Parathyroid adenoma (tissue), 2 donors: Measurements from ENCODE around the gene CTXN2.

Experiments
- H2AFZ ChIP-seq: fragments of 300-600 bp; sonication (generic); one replicate; pipeline ENCODE4 v1.7.0; 2017; ENCODE audit warnings: antibody characterized with exemption, mild to moderate bottlenecking
- H3K27ac ChIP-seq: fragments of 300-600 bp; sonication (generic); one replicate; pipeline ENCODE4 v1.7.0; 2017
- H3K27me3 ChIP-seq: fragments of 300-600 bp; sonication (generic); one replicate; pipeline ENCODE4 v1.7.0; 2017; ENCODE audit warnings: low read length; ENCODE audit not compliant: control insufficient read depth, insufficient read depth
- H3K36me3 ChIP-seq: fragments of 300-600 bp; sonication (generic); one replicate; pipeline ENCODE4 v1.7.0; 2017; ENCODE audit warnings: low read length; ENCODE audit not compliant: control insufficient read depth, insufficient read depth
- H3K4me1 ChIP-seq: fragments of 300-600 bp; sonication (generic); one replicate; pipeline ENCODE4 v1.7.0; 2017; ENCODE audit warnings: control low read depth
- H3K4me2 ChIP-seq: fragments of 300-600 bp; sonication (generic); one replicate; pipeline ENCODE4 v1.7.0; 2017; ENCODE audit warnings: low read length
- H3K4me3 ChIP-seq: fragments of 300-600 bp; sonication (generic); one replicate; pipeline ENCODE4 v1.7.0; 2017; ENCODE audit warnings: low read depth, low read length
- H3K79me2 ChIP-seq: fragments of 300-600 bp; sonication (generic); one replicate; pipeline ENCODE4 v1.7.0; 2017; ENCODE audit warnings: control low read depth
- H3K9ac ChIP-seq: fragments of 300-600 bp; sonication (generic); one replicate; pipeline ENCODE4 v1.7.0; 2017; ENCODE audit warnings: mild to moderate bottlenecking
- H3K9me3 ChIP-seq: fragments of 300-600 bp; sonication (generic); one replicate; pipeline ENCODE4 v1.7.0; 2017; ENCODE audit warnings: low read length; ENCODE audit not compliant: control insufficient read depth
- TF ChIP-seq, protein P1 (sequence below): fragments of 300-600 bp; sonication (generic); IDR thresholded peaks from one replicate; pipeline ENCODE4 v1.7.0; 2017; ENCODE audit warnings: antibody characterized with exemption, mild to moderate bottlenecking
- donor health status: primary hyperparathyroidism.

CTXN2 gene

DNA sequence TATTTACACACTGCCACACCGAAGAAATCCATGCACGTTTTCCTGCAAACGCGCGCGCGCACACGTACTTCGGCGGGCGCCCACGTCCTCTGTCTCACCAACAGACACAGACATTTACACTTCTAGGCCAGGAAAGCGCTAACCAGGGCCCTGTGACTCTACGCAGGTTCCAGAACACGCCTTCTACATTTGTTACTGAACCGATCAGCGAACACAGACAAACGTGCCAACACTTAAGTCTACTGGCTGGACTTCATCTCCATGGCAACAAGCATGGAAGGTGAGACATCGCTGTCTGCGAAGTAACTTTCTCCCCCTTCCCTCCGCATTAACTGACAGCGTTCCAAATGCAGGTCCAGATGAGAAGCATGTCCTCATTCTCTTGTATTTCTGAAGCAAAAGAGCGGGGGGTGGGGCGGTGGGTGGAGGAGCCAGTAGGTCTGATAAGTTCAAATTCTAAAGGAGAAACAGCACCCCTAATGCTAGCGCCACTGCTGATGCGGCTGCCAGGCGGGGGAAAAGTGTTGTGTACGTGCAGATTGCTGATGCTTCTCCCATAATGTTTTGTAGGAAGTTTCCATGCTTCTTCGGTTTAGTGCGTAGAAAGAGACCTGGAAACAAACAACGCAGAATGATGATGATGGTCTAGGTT is at the start of gene CTXN2:
Gene CTXN2 (plus strand): TSS at position 92 of the 652 bp plus-strand sequence. CDS start 9,636 bp downstream, outside the sequence.
- Histone ChIP-seq H3K79me2 (no peaks in the 10 kb centered on the region), H2AFZ (peak within 1 kb of the TSS; percentile 79), H3K27me3 (no peaks in the 10 kb centered on the region), H3K4me2 (no peak within 1 kb of the TSS), H3K4me3 (no peak within 1 kb of the TSS), H3K36me3 (no peaks in the 10 kb centered on the region), H3K9me3 (no peaks in the 10 kb centered on the region), H3K27ac (peak within 1 kb of the TSS; percentile 30), H3K9ac (no peak within 1 kb of the TSS), H3K4me1 (no peaks in the 10 kb centered on the region)
- TF ChIP-seq, protein P1, sequence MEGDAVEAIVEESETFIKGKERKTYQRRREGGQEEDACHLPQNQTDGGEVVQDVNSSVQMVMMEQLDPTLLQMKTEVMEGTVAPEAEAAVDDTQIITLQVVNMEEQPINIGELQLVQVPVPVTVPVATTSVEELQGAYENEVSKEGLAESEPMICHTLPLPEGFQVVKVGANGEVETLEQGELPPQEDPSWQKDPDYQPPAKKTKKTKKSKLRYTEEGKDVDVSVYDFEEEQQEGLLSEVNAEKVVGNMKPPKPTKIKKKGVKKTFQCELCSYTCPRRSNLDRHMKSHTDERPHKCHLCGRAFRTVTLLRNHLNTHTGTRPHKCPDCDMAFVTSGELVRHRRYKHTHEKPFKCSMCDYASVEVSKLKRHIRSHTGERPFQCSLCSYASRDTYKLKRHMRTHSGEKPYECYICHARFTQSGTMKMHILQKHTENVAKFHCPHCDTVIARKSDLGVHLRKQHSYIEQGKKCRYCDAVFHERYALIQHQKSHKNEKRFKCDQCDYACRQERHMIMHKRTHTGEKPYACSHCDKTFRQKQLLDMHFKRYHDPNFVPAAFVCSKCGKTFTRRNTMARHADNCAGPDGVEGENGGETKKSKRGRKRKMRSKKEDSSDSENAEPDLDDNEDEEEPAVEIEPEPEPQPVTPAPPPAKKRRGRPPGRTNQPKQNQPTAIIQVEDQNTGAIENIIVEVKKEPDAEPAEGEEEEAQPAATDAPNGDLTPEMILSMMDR = no peak

DNA sequence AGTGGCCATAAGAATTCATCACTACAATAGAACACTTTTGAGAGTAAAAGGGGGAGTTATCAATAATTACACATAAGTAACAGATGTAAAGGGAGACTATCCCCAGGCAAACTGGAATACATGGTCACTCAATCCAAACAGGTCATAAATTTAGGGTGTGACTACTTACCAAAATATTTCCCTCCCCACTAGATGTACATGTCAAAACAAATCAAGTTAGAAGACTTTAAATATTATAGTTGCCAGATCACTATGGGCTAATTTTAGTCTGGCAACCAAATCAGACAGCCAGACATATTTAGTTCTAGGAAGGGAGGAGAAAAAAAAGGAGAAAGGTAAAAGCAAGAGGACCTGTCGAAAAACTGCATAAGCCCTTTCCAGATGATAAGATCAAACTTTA is 47.6 kb upstream of the CTXN2 start:
- no peaks in the 10 kb centered on the region for H3K4me1 ChIP-seq
- no peaks in the 10 kb centered on the region for H3K9me3 ChIP-seq
- no peak overlapping the region for H3K4me3 ChIP-seq
- H2AFZ ChIP-seq = no peak overlapping the region
- no peak overlapping the region for H3K9ac ChIP-seq
- no peaks in the 10 kb centered on the region for H3K27me3 ChIP-seq
- H3K4me2 ChIP-seq = no peak overlapping the region
- TF ChIP-seq, protein P1 = no peak
- no peak overlapping the region for H3K27ac ChIP-seq
- H3K79me2 ChIP-seq = no peaks in the 10 kb centered on the region
- H3K36me3 ChIP-seq = no peaks in the 10 kb centered on the region

DNA sequence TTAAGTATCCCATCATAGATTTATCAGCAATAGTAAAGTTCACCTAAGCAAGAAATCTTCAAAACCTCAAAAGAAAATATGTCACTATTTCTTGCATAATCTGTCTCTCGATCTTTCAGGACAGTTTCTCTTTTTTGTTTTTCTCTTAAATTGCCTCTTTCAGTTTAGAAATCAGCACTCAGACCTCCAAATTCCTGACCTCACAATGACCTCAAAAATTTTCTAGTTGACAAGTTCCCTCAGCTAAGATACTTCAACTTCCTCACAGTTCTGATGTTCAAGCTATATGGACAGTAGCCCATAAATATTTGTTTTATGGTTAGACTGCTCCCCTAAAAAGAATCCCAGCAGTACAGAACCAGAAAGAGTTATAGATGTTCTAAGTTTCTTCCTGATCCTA is 46.6 kb upstream of the CTXN2 start:
- Histone ChIP-seq H3K4me1 (no peaks in the 10 kb centered on the region), H3K4me3 (no peak overlapping the region), H3K9ac (no peak overlapping the region), H3K27me3 (no peaks in the 10 kb centered on the region), H3K4me2 (no peak overlapping the region), H2AFZ (no peak overlapping the region), H3K36me3 (no peaks in the 10 kb centered on the region), H3K9me3 (no peaks in the 10 kb centered on the region), H3K79me2 (no peaks in the 10 kb centered on the region), H3K27ac (no peak overlapping the region)
- TF ChIP-seq, protein P1 = no peak

DNA sequence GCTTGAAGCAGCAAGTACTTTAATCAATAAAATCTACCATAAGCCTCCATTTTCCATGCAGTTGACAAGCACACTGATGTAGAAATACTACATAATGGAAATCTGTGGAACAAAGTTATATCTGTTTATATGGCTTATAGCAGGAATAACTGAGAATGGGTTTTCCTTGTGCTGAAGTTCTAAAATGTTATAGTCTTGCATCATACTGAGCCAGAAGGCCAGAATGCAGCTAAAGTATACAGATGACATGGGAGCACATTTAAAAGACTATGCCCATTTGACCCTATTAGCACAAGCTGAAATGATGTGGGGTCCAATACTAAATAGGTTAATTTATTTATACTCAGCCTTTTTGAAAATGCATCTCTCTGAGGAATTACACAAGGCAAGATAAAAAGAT is 45.5 kb upstream of the CTXN2 start:
- Histone ChIP-seq H3K36me3 (no peaks in the 10 kb centered on the region), H3K27ac (no peak overlapping the region), H3K9me3 (no peaks in the 10 kb centered on the region), H3K9ac (no peak overlapping the region), H2AFZ (no peak overlapping the region), H3K4me3 (no peak overlapping the region), H3K4me1 (no peaks in the 10 kb centered on the region), H3K4me2 (no peak overlapping the region), H3K27me3 (no peaks in the 10 kb centered on the region), H3K79me2 (no peaks in the 10 kb centered on the region)
- TF ChIP-seq, protein P1 = no peak

- Histone ChIP-seq H3K4me3 (no peak overlapping the region), H3K36me3 (no peaks in the 10 kb centered on the region), H3K27ac (no peak overlapping the region), H3K27me3 (no peaks in the 10 kb centered on the region), H3K9me3 (no peaks in the 10 kb centered on the region), H2AFZ (no peak overlapping the region), H3K9ac (no peak overlapping the region), H3K79me2 (no peaks in the 10 kb centered on the region), H3K4me1 (no peaks in the 10 kb centered on the region), H3K4me2 (no peak overlapping the region)
- TF ChIP-seq, protein P1 = no peak
These were observed 44.1 kb upstream of the CTXN2 start for GRCh38 chr15:48147358-48147757.
